Pulmonary artery endothelial cell (primary cell): ENCODE results near the gene FBXO22. TPM values are rescaled to one million over a fixed set of nuclear protein-coding genes. Genes with fewer than 3 reads are reported as not detected.
"Not testable (repeated sequence)": the region's sequence is repeated elsewhere in the genome, so short reads cannot be mapped to it uniquely, and the experiment has no call there.

Experiments
- DNase-seq: peaks from one replicate; pipeline ENCODE4 v3.0.0-alpha.2; 2011; ENCODE audit warnings: low read depth, low spot score
- total RNA-seq: library from RNA; depleted of rRNA; stranded (reverse); fragments of >200 nt; gene quantifications from 2 replicates; pipeline ENCODE4 v1.2.3, GENCODE V29; 2014

FBXO22 gene
- total RNA-seq, 1 donor from 2014 or later = 86.5 TPM

- DNase-seq = not testable (repeated sequence)
Observed at GRCh38 chr15:75976766-75977165, 73.1 kb downstream of the FBXO22 start.

GRCh38 chr15:75981149-75981815, 77.6 kb downstream of the FBXO22 start:
- no peak for DNase-seq

GRCh38 chr15:75982468-75982867, 78.8 kb downstream of the FBXO22 start:
- no peak for DNase-seq

- not testable (repeated sequence) for DNase-seq
Observed at GRCh38 chr15:75984706-75985105, 81.0 kb downstream of the FBXO22 start.

- DNase-seq = no peak
Observed at GRCh38 chr15:75985971-75986370, 82.3 kb downstream of the FBXO22 start.

GRCh38 chr15:75989045-75989444, 85.4 kb downstream of the FBXO22 start:
- no peak for DNase-seq

GRCh38 chr15:75989875-75990274, 86.2 kb downstream of the FBXO22 start:
- DNase-seq = no peak

Other genes with a start within 250 kb of the FBXO22 start
- gene CSPG4, start 191.0 kb upstream of the FBXO22 start, total RNA-seq = under 0.01 and 0.04 TPM in 2 replicates
- 36.9 and 41.1 TPM in 2 replicates for gene UBE2Q2, start 60.4 kb upstream of the FBXO22 start, total RNA-seq
- gene NRG4, start 108.5 kb downstream of the FBXO22 start, total RNA-seq = not detected in 2 replicates
- gene TMEM266, start 156.1 kb downstream of the FBXO22 start, total RNA-seq = not detected in 2 replicates